ENCODE data around the gene DISC1.

Gene DISC1

GRCh38 chr1:231827337-231828105, 200.9 kb downstream of the DISC1 start:
- no peaks in the 10 kb centered on the region for H4K20me1 ChIP-seq (ENCODE audit: low read depth, low read length)
- no peaks in the 10 kb centered on the region for H3K36me3 ChIP-seq (ENCODE audit: low read length)
- no peaks in the 10 kb centered on the region for H3K27me3 ChIP-seq (ENCODE audit: low read length)
- no peaks in the 10 kb centered on the region for H3K79me2 ChIP-seq (ENCODE audit: insufficient read depth, low read length)
- no peaks in the 10 kb centered on the region for H3F3A ChIP-seq (ENCODE audit: insufficient read depth)
- no peaks in the 10 kb centered on the region for H3K9me2 ChIP-seq (replicated peaks; ENCODE audit: insufficient read depth, low read length)
- no peak overlapping the region for H3K9ac ChIP-seq (ENCODE audit: low read length)
- no peak overlapping the region for H3K4me2 ChIP-seq (ENCODE audit: low read depth, low read length, poor library complexity, severe bottlenecking)
- H3K27ac ChIP-seq (ENCODE audit: low read depth, low read length) = no peak overlapping the region
- no peak for TF ChIP-seq EZH2phosphoT487 (conservative IDR thresholded peaks at IDR 0.05; ENCODE audit: low read length)
- no peak for TF ChIP-seq CTCF (IDR thresholded peaks at IDR 0.05; ENCODE audit: insufficient read depth, low read length, poor library complexity, severe bottlenecking)
- no peaks in the 10 kb centered on the region for H3K9me3 ChIP-seq (ENCODE audit: insufficient read depth, low read length)
- no peak overlapping the region for H2AFZ ChIP-seq (ENCODE audit: low read depth, low read length, severe bottlenecking)
- H3K4me3 ChIP-seq (ENCODE audit: insufficient read depth, low read length, poor library complexity, severe bottlenecking) = no peak overlapping the region

GRCh38 chr1:231828182-231828920, 201.8 kb downstream of the DISC1 start:
- H4K20me1 ChIP-seq (ENCODE audit: low read depth, low read length) = no peaks in the 10 kb centered on the region
- H3K36me3 ChIP-seq (ENCODE audit: low read length) = no peaks in the 10 kb centered on the region
- H3K4me3 ChIP-seq (ENCODE audit: insufficient read depth, low read length, poor library complexity, severe bottlenecking) = no peak overlapping the region
- no peaks in the 10 kb centered on the region for H3K9me3 ChIP-seq (ENCODE audit: insufficient read depth, low read length)
- no peaks in the 10 kb centered on the region for H3K27me3 ChIP-seq (ENCODE audit: low read length)
- H3K9ac ChIP-seq (ENCODE audit: low read length) = no peak overlapping the region
- H3K79me2 ChIP-seq (ENCODE audit: insufficient read depth, low read length) = no peaks in the 10 kb centered on the region
- no peaks in the 10 kb centered on the region for H3K9me2 ChIP-seq (replicated peaks; ENCODE audit: insufficient read depth, low read length)
- no peak overlapping the region for H2AFZ ChIP-seq (ENCODE audit: low read depth, low read length, severe bottlenecking)
- H3K27ac ChIP-seq (ENCODE audit: low read depth, low read length) = no peak overlapping the region
- no peak for TF ChIP-seq CTCF (IDR thresholded peaks at IDR 0.05; ENCODE audit: insufficient read depth, low read length, poor library complexity, severe bottlenecking)
- no peak for TF ChIP-seq EZH2phosphoT487 (conservative IDR thresholded peaks at IDR 0.05; ENCODE audit: low read length)
- no peaks in the 10 kb centered on the region for H3F3A ChIP-seq (ENCODE audit: insufficient read depth)
- no peak overlapping the region for H3K4me2 ChIP-seq (ENCODE audit: low read depth, low read length, poor library complexity, severe bottlenecking)

GRCh38 chr1:231829332-231829731, 202.7 kb downstream of the DISC1 start:
- H4K20me1 ChIP-seq (ENCODE audit: low read depth, low read length) = no peaks in the 10 kb centered on the region
- no peaks in the 10 kb centered on the region for H3K27me3 ChIP-seq (ENCODE audit: low read length)
- H3K9me3 ChIP-seq (ENCODE audit: insufficient read depth, low read length) = no peaks in the 10 kb centered on the region
- TF ChIP-seq EZH2phosphoT487 (conservative IDR thresholded peaks at IDR 0.05; ENCODE audit: low read length) (no peak), CTCF (IDR thresholded peaks at IDR 0.05; ENCODE audit: insufficient read depth, low read length, poor library complexity, severe bottlenecking) (no peak)
- H3K27ac ChIP-seq (ENCODE audit: low read depth, low read length) = no peak overlapping the region
- no peak overlapping the region for H3K4me2 ChIP-seq (ENCODE audit: low read depth, low read length, poor library complexity, severe bottlenecking)
- no peaks in the 10 kb centered on the region for H3F3A ChIP-seq (ENCODE audit: insufficient read depth)
- no peaks in the 10 kb centered on the region for H3K9me2 ChIP-seq (replicated peaks; ENCODE audit: insufficient read depth, low read length)
- no peak overlapping the region for H3K4me3 ChIP-seq (ENCODE audit: insufficient read depth, low read length, poor library complexity, severe bottlenecking)
- no peak overlapping the region for H2AFZ ChIP-seq (ENCODE audit: low read depth, low read length, severe bottlenecking)
- no peaks in the 10 kb centered on the region for H3K36me3 ChIP-seq (ENCODE audit: low read length)
- H3K79me2 ChIP-seq (ENCODE audit: insufficient read depth, low read length) = no peaks in the 10 kb centered on the region
- H3K9ac ChIP-seq (ENCODE audit: low read length) = no peak overlapping the region
